Stimulated activated CD4-positive, alpha-beta T cell treated with anti-CD3 and anti-CD28 coated beads, Interleukin-15, amount 100 ng/mL, for 48 hours (primary cell): ENCODE data around the gene HOTAIR.

ENCODE experiments used
- DNase-seq, 2 donors: peaks; one replicate each; pipeline ENCODE4 v3.0.0-alpha.2; 2020; ENCODE audit warnings: low read depth in 2 of 2

Gene HOTAIR

GRCh38 chr12:53961025-53961761, 13.6 kb downstream of the HOTAIR start:
- DNase-seq: no peak

- no peak for DNase-seq
Observed at GRCh38 chr12:53960187-53961024, 14.3 kb downstream of the HOTAIR start.

GRCh38 chr12:53959314-53959713, 15.4 kb downstream of the HOTAIR start:
- DNase-seq: no peak

- DNase-seq: no peak
Observed at GRCh38 chr12:53958128-53958527, 16.6 kb downstream of the HOTAIR start.

- DNase-seq: no peak
Observed at GRCh38 chr12:53956914-53957536, 17.7 kb downstream of the HOTAIR start.

- no peak for DNase-seq
Observed at GRCh38 chr12:53956251-53956887, 18.4 kb downstream of the HOTAIR start.

GRCh38 chr12:53955776-53956250, 18.9 kb downstream of the HOTAIR start:
- no peak for DNase-seq

GRCh38 chr12:53955036-53955775, 19.5 kb downstream of the HOTAIR start:
- DNase-seq: no peak

- DNase-seq: no peak
Observed at GRCh38 chr12:53954694-53955035, 20.1 kb downstream of the HOTAIR start, which contains the start of gene HOXC12. TSS of gene HOXC12 (plus strand) at chr12:53954903. CDS start at chr12:53954930, 27 bp downstream.

GRCh38 chr12:53953831-53954693, 20.7 kb downstream of the HOTAIR start:
- DNase-seq: no peak

- no peak for DNase-seq
Observed at GRCh38 chr12:53952871-53953734, 21.7 kb downstream of the HOTAIR start.

GRCh38 chr12:53952335-53952694, 22.4 kb downstream of the HOTAIR start:
- no peak for DNase-seq

- DNase-seq: no peak
Observed at GRCh38 chr12:53951577-53952334, 23.0 kb downstream of the HOTAIR start.

- DNase-seq: no peak
Observed at GRCh38 chr12:53950789-53951576, 23.8 kb downstream of the HOTAIR start.

- no peak for DNase-seq
Observed at GRCh38 chr12:53950437-53950773, 24.3 kb downstream of the HOTAIR start.

- DNase-seq: no peak
Observed at GRCh38 chr12:53949631-53950436, 24.9 kb downstream of the HOTAIR start.
